PC-9 (cell line): Measurements from ENCODE around the gene CDC14A.
"Not testable (repeated sequence)": the region's sequence is repeated elsewhere in the genome, so short reads cannot be mapped to it uniquely, and the experiment has no call there.

Source experiments
- CTCF ChIP-seq: fragments of 200-600 bp; sonication (generic); conservative IDR thresholded peaks from 2 replicates; pipeline ENCODE4 v1.6.1; 2017; ENCODE audit warnings: mixed run types, antibody characterized with exemption, mild to moderate bottlenecking, moderate library complexity
- EZH2 ChIP-seq: fragments of 200-600 bp; sonication (generic); IDR thresholded peaks from 2 replicates; pipeline ENCODE4 v1.8.0; 2017; ENCODE audit warnings: antibody characterized with exemption, low read depth

- not testable (repeated sequence) for TF ChIP-seq CTCF, EZH2
Measured at GRCh38 chr1:100407390-100407789, 55.1 kb downstream of the CDC14A start.
